Mammary epithelial cell (primary cell): Measurements from ENCODE around the gene SLC35F1.

Experiments
- EZH2 ChIP-seq: IDR thresholded peaks from 2 replicates; pipeline ENCODE4 v1.6.1; 2012; ENCODE audit warnings: low read length, inconsistent platforms, borderline replicate concordance
- TF ChIP-seq, protein P1 (sequence below), 2 donors: IDR thresholded peaks in 1 of 2; conservative IDR thresholded peaks in 1 of 2; 2 replicates each; pipeline ENCODE4 v1.5.1; 2011 to 2012; ENCODE audit warnings: inconsistent platforms in 2 of 2, low read length in 2 of 2, mild to moderate bottlenecking in 2 of 2, control low read depth in 1 of 2, low read depth in 1 of 2; ENCODE audit not compliant: insufficient read depth in 1 of 2; ENCODE audit errors: extremely low read depth in 1 of 2

DNA sequence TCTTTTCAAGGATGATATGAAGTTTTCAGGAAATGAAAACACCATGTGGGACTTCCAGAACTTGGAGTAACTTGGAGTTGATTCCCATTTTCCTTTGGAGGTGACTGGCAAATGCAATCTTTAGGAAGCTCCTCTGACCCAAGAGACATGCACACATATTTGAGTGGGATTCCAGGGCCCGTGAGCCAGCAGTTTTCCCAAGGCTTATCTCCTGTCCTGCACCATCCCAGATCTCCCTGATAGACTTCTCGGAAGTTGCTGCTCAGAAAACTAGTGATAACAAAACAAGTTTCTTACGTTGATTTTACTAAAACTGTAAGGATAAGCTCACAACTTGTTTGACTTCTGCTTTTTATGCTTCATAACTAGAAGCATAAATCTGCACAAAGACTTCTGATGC is 25.6 kb downstream of the SLC35F1 start:
- TF ChIP-seq, protein P1, sequence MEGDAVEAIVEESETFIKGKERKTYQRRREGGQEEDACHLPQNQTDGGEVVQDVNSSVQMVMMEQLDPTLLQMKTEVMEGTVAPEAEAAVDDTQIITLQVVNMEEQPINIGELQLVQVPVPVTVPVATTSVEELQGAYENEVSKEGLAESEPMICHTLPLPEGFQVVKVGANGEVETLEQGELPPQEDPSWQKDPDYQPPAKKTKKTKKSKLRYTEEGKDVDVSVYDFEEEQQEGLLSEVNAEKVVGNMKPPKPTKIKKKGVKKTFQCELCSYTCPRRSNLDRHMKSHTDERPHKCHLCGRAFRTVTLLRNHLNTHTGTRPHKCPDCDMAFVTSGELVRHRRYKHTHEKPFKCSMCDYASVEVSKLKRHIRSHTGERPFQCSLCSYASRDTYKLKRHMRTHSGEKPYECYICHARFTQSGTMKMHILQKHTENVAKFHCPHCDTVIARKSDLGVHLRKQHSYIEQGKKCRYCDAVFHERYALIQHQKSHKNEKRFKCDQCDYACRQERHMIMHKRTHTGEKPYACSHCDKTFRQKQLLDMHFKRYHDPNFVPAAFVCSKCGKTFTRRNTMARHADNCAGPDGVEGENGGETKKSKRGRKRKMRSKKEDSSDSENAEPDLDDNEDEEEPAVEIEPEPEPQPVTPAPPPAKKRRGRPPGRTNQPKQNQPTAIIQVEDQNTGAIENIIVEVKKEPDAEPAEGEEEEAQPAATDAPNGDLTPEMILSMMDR (conservative IDR thresholded peaks at IDR 0.05 in 1 of 2, IDR thresholded peaks at IDR 0.05 in 1 of 2; ENCODE audit: extremely low read depth in 1 of 2, insufficient read depth in 1 of 2, low read depth in 1 of 2, low read length in 2 of 2), result no peak
- no peak for TF ChIP-seq EZH2
